Stimulated activated CD4-positive, alpha-beta T cell treated with anti-CD3 and anti-CD28 coated beads, Interleukin-4, amount 100 ng/mL, for 24 hours (primary cell): Measurements from ENCODE around the gene GEMIN5.

Experiments used
- DNase-seq: peaks from one replicate; pipeline ENCODE4 v3.0.0-alpha.2; 2020

Gene GEMIN5

GRCh38 chr5:154878642-154879335 is 59.2 kb downstream of the GEMIN5 start:
- DNase-seq = no peak

GRCh38 chr5:154873791-154874331 is 64.2 kb downstream of the GEMIN5 start:
- no peak for DNase-seq

GRCh38 chr5:154871734-154872133 is 66.3 kb downstream of the GEMIN5 start:
- no peak for DNase-seq

- no peak for DNase-seq
Measured at GRCh38 chr5:154868702-154869101, 69.3 kb downstream of the GEMIN5 start.

DNA sequence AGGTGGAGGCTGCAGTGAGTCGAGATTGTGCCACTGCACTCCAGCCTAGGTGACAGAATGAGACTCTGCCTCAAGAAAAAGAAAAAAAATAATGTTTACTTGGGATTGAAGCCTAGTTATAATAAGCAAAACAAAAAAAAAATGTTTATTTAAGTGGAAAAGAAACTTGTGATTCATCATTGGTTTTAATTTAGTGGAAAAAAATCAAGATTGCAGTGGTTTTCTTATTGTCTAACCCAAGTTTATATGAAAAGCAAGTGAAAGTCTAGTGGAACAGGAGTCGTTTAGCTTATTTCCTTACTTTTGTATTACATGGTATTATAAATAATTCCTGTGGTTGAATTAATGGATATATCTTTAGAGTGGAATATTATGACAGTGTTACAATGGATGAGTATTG is 71.2 kb downstream of the GEMIN5 start:
- DNase-seq = no peak

GRCh38 chr5:154865466-154866184 is 72.4 kb downstream of the GEMIN5 start:
- DNase-seq = no peak

- DNase-seq = no peak
Measured at GRCh38 chr5:154863291-154864080, 74.5 kb downstream of the GEMIN5 start.

- no peak for DNase-seq
Measured at GRCh38 chr5:154862766-154863165, 75.2 kb downstream of the GEMIN5 start.

GRCh38 chr5:154861946-154862345 is 76.1 kb downstream of the GEMIN5 start:
- no peak for DNase-seq

DNA sequence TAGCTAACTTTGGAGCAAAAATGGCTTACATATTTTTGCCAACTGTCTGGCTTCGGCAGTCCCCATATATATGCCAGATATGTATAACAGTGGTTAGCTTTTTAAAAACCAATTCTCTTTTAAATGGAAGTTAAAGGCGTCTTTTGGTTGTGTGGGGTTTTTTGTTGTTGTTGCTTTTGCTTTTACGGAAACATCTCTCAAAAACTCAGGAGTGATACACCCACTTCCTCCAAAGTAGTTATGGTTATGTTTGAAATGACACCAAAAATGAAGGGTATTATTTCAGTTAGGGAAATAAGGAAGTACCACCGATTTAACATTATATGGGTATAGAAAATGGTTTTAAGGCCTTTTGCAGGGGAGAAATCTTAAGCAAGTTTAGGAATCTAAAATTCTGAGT is 77.2 kb downstream of the GEMIN5 start:
- DNase-seq = no peak

- no peak for DNase-seq
Measured at GRCh38 chr5:154860123-154860522, 77.9 kb downstream of the GEMIN5 start.

DNA sequence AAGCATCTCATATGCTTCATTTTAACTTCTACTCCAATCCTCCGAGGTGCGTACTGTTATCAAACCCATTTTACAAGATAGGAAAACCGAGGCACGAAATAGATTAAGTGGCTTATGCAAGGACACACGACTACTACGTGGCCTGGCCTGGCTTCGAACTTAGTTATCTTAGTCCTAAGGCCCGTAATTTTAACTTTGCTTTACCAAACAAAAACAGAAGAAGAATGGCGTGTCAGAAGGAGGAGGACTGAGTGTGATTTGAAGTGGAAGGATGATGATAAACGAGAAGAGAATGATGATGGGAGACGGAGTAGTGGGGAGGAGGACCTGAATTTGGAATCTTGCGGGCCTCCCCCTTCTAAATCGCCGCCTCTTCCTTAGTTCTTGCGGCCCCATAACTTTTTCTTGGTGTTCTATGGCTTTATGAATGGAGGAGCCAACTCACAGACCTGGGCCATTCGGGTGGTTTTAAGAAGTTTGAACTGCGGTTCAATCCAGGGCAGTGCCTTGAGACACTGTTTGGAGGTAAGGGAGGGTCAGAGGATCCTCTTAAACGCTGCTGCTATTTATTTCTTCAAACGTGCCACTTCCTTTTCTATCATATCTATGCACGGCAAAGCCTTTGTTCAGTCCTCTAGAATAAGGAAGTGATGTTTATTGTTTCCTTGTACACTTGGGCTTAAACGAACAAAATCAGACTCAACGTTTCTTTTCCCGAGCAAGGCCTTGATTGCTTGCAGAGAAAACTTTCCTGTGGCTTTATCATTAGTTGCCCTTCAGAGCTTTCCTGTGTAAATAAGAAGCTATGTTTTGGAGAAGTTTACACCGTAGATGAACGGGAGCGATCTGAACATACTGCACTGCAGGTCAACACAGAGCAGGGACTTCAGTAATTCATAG is 78.8 kb downstream of the GEMIN5 start:
- DNase-seq = peak; percentile 12

DNA sequence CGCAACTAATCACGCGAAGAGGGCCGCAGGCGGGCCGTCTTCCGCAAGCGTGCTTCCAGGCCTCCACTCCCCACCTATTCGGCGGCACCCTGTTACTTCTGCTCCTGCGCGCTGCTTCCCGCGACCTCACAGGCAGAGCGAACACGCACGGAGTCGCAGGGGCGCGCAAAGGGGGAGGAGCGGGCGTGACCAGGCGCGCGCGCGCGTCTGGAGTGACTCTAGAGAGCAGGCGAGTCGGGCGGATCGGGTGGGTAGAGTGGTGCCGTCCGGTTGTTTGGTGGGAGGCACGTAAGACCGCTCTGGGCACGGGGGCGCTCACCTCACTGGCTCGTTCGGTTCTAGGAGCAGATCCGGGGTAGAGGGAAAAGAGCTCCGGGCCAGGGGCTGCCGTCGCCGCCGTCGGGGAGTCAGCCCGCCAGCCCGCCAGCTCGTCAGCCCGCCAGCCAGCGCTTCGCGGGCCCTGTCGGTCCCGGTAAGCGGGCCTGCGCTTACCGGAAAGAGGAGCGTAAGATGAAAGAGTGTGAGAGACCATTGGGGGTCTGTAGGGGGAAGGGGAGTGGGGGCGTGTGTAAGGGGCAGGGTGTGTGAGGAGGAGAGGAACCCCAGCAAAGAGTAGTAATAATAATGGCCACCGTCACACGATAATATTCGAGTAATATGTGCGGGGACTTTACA is 79.6 kb downstream of the GEMIN5 start, which contains the start of gene CNOT8:
Gene CNOT8, plus strand, starts transcription at position 331 of the 675 bp plus-strand sequence. CDS start 4,652 bp downstream, outside the sequence.
- DNase-seq = peak; percentile 98

DNA sequence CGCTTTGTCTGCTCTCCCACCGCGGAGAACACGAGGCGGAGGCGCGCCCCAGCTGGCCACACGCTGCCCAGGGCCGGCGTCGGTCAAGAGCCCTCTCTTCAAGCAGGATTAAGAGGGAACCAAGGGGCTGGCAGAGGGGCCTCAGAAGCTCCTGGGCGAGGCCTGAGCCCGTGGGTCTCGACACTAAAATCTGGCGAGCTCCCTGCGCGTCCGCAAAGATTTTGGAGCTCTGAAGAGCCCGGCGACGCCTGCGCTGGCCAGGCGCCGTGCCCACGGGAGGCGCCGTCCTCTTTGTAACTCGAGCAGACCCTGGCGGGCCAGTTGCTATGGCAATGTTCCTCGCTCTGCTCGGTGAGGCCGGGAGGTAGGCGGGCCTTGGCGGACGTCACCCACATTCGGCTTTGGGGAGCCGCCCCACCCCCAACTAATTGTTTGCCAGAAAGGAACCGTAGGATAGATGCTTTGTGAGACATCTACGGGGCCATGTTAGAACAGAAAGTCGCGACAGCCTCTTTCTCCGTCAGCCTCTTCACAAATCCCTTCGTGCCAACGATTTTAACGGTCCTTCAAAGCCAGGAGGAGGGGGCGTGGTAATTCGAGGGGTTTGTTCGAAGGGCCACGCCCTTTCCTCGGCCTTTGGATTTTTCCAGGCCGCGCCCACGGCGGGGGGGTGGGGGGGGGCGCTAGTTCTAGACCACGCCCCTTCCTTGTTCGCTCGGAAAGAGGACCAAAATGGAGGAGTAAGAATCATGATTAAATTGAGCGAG is 80.3 kb downstream of the GEMIN5 start:
- peak; percentile 85 for DNase-seq

DNA sequence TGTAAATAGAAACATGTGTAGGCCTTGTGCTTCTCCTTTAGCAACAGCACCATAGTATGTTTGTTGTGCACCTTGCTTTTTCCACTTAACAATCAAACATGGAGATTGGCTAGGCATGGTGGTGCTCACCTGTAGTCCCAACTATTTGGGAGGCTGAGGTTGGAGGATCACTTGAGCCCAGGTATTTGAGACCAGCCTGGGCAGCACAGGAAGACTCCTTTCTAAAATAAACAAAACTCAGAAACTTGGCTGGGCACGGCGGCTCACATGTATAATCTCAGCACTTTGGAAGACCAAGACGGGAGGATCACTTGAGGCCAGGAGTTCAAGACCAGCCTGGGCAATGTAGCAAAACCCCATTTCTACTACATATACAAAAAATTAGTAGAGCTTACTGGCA is 86.7 kb downstream of the GEMIN5 start:
- DNase-seq = no peak

DNA sequence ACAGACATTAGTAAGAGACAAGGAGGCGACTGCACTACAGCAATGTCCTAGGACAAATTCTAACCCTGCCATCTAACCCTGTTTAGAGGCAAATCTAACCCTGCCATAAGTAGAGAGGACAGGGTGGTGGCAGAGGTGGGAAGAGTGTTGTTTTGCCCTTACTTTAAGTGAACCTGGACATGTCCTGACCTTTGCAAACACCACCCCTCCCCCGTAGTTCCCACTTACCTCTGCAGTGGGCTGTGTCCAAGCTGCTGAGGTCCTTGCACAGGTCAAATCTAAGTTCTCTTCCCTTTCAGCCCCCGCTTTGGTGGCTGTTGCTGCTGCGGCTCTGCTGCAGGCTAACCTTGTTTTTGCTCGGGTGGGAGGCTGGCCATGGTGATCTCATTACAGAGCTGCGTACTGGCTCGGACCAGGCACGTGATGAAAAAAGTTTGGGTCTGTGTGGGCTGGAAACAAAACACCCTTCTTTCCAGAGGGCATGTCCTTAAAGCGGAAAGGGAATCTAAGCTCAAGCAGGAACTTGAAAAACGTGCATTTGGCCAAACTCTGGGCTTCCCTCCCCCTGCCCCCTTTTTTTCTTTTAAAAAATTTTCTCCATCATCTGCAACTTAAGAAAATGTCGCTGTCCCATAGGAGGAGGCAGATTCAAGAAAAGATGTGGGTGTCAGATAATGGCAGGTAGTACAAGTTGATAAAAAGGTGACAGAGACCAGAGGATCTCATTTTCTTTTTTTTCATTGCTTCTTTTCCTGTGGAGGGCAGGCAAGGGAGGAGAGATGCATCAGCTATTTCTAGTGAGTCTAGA is 87.6 kb downstream of the GEMIN5 start, which contains the start of gene FAXDC2:
Gene FAXDC2, minus strand, starts transcription at position 349 of the 808 bp plus-strand sequence. CDS start 12,425 bp downstream, outside the sequence.
- DNase-seq = no peak

DNA sequence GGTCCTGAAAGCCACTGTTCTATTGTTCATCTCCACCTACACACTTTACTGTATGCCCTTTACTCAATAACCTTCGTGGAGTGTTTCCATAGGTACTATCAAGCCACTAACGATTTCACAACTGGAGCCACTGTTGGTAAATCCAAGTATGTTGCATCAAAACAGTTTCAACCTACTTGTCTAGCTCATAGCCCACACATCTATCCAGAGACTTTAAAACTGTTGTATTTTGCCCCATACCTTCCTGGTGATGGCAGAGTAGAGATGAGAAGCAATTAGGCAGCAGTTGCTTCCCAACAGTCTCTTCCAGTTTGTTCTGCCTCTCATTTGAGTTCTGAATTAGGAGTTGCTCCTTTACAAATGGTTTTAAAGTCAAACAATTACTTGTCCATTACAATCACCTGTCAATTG is 88.2 kb downstream of the GEMIN5 start:
- no peak for DNase-seq

DNA sequence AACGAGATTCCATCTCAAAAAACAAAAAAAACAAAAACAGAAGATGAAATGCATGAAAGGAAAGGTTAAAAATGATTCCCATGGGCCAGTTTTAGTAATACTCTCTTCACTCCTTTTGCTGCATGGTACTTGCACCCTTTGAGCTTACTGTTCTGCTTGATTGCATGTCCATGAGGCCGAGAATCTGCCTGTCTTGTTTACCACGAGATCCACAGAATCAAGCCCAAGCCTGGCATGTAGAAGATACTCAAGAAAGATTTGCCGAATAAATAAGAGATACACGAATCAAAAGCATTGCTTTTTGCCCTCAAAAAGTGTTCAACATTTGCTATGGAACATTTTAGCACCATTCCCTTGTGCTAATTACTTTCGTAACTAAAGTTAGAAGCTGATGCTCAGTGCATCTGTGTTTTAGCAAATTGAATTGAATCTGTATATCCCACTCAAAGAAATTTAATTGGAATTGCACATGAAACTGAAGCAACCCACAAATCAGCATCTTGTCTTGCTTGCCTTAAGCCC is 88.7 kb downstream of the GEMIN5 start:
- DNase-seq = no peak

DNA sequence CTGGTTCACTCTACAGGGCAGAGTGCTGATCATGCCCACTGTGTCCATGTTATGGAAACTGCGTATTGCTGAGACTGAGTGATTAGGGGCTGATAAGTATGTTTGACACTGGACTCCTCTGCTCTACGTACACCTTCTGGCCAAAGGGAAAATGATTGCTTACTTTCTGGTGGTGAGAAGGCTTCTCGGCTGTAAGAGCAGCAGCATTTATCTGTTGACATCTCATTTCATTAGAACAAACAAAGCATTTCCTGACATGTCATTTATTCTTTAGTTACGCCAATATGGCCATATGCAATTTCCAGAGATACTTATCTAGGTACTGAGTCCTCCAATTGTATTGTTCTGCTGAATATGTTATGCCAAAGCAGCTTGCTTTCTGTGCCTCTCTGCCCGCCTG is 93.2 kb downstream of the GEMIN5 start:
- no peak for DNase-seq
